Ishikawa (cell line): ENCODE measurements around the gene HK2.

Experiments used
- CEBPB ChIP-seq: IDR thresholded peaks from 2 replicates; pipeline ENCODE4 v1.6.1; 2012
- EP300 ChIP-seq: IDR thresholded peaks from 2 replicates; pipeline ENCODE4 v1.6.1; 2012; ENCODE audit warnings: borderline replicate concordance
- MAX ChIP-seq: IDR thresholded peaks from 2 replicates; pipeline ENCODE4 v1.6.1; 2012
- NFIC ChIP-seq: IDR thresholded peaks from 2 replicates; pipeline ENCODE4 v1.6.1; 2012
- RAD21 ChIP-seq: IDR thresholded peaks from 2 replicates; pipeline ENCODE4 v1.6.1; 2012; ENCODE audit warnings: low read depth
- REST ChIP-seq: IDR thresholded peaks from 2 replicates; pipeline ENCODE4 v1.6.1; 2012; ENCODE audit warnings: low read depth, mild to moderate bottlenecking
- TAF1 ChIP-seq: IDR thresholded peaks from 2 replicates; pipeline ENCODE4 v1.6.1; 2012; ENCODE audit warnings: low read depth, mild to moderate bottlenecking

- no peak for TF ChIP-seq EP300
- TF ChIP-seq TAF1, result no peak
- TF ChIP-seq NFIC, result no peak
- TF ChIP-seq CEBPB, result no peak
- TF ChIP-seq RAD21, result no peak
- TF ChIP-seq REST, result no peak
- no peak for TF ChIP-seq MAX
Measured at GRCh38 chr2:74824679-74825078, 9.2 kb upstream of the HK2 start.
